Large intestine (tissue), 3 donors: ENCODE data around the gene PGAP2. TPM values are rescaled to one million over a fixed set of nuclear protein-coding genes. Genes with fewer than 3 reads are reported as not detected.

Experiments used
- DNase-seq, 2 donors: peaks; one replicate each; pipeline versions ENCODE4 v3.0.0 to v3.0.0-alpha.2; 2013
- H3K27ac ChIP-seq: one replicate; pipeline ENCODE4 v1.5.1; 2013; ENCODE audit warnings: low read length
- H3K27me3 ChIP-seq: 2 replicates; pipeline ENCODE4 v1.6.1; 2013; ENCODE audit warnings: low read length; ENCODE audit not compliant: control insufficient read depth, insufficient read depth
- H3K36me3 ChIP-seq: 2 replicates; pipeline ENCODE4 v1.6.1; 2013; ENCODE audit warnings: low read length; ENCODE audit not compliant: control insufficient read depth, insufficient read depth
- H3K4me1 ChIP-seq: one replicate; pipeline ENCODE4 v1.6.1; 2013; ENCODE audit warnings: low read length; ENCODE audit not compliant: control insufficient read depth, insufficient read depth
- H3K4me3 ChIP-seq: one replicate; pipeline ENCODE4 v1.5.1; 2013; ENCODE audit warnings: low read length
- H3K9me3 ChIP-seq: one replicate; pipeline ENCODE4 v1.6.1; 2013; ENCODE audit warnings: mild to moderate bottlenecking, low read depth, low read length, moderate library complexity; ENCODE audit not compliant: control insufficient read depth
- WGBS: methylation state at CpG from one replicate; pipeline ENCODE4 v1.1.5; 2013; ENCODE audit warnings: low lambda C conversion rate; ENCODE audit not compliant: insufficient coverage; 5-methylcytosine and 5-hydroxymethylcytosine counted together
- polyA plus RNA-seq: library from polyadenylated mRNA; unstranded; fragments of 120-200 nt; gene quantifications from one replicate; pipeline ENCODE4 v1.2.1, GENCODE V29; 2013

PGAP2 gene
- polyA plus RNA-seq, 1 donor: 144 TPM

DNA sequence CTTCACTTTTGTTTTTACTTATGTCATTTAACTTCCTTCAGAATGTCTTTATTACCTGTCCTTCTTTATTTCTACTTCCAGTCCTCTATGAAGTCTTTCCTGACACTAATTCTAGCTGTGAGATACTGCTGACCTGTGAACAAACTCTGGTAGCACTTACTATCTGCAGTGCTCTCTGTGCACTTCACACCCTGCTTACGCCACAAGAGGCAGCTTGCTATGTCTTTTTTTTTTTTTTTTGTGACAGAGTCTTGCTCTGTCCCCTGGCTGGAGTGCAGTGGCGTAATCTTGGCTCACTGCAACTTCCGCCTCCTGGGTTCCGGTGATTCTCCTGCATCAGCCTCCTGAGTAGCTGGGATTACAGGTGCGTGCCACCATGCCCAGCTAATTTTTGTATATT, 57.8 kb downstream of the PGAP2 start:
- 100% methylated on average over 1 of the region's 5 CpGs for WGBS

DNA sequence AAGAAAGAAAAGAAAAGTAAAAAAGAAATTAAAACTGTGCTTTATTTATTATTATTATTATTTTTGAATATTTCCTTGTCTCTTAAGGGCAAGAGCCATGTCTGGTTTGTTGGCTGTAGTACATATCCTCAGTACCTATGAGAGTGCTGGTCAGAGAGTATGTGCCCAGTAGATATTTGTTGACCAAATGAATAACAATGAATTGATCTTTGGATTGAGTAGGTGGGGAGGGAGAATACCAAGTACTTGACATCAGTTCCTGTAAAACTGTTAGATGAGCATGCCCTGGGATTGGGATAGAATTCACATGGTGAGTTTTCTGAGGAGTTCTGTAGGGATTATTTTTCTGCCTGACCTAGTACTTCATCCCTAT, 58.5 kb downstream of the PGAP2 start:
- Histone ChIP-seq H3K4me1 (peaks cover 24% of the 10 kb centered on the region), H3K4me3 (no peak overlapping the region), H3K36me3 (no peaks in the 10 kb centered on the region), H3K27me3 (no peaks in the 10 kb centered on the region), H3K9me3 (no peaks in the 10 kb centered on the region), H3K27ac (no peak overlapping the region)
- no peak for DNase-seq

More for the DNA sequence above, 57.8 kb downstream of the PGAP2 start:
- peaks cover 24% of the 10 kb centered on the region for H3K4me1 ChIP-seq
- no peak overlapping the region for H3K27ac ChIP-seq
- H3K27me3 ChIP-seq: no peaks in the 10 kb centered on the region
- H3K9me3 ChIP-seq: no peaks in the 10 kb centered on the region
- H3K36me3 ChIP-seq: no peaks in the 10 kb centered on the region
- H3K4me3 ChIP-seq: no peak overlapping the region
- DNase-seq: peak; percentile 71 to 82

DNA sequence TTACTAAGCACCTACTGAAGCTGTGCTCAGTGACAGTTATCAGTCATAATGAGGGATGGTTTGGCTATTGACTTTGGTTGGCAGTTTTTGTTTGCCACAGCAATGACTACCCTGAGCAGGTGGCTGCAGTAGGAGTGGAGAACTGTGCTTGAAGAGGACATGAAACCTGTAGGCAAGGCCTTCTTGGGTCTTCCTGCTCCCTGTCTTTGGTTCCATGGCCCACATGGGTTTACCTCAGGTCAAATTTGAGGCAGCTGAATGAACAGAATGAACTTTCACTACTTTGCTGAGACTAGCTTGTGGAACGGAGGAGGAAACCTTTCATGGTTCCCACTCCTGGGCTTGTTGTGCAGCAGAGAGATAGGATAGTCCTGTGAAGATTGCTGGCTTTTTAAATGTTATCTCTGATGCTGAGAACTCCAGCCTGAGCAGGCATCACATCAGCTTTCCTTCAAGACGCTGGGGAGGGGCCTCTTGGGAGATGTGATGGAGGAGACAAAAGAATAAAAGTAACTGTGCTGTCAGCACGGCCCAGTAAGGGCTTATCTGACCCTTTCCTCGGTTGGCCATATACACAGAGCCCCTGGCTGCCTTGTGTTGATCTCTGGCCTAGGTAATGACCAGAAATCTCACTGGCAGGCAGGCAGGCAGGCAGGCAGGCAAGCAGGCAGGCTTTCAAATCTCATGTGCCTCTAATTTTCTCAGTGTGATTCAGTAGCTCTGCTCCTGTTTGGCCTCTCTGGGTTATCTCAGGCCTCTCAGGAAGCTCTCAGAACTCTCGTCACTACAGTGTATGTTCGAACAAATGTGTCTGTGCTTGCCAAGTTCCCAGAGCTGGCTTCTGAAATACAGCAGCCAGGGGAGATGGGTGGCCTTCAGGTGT, 59.1 kb downstream of the PGAP2 start:
- Histone ChIP-seq H3K4me3 (no peak overlapping the region), H3K9me3 (no peaks in the 10 kb centered on the region), H3K4me1 (peaks cover 24% of the 10 kb centered on the region), H3K36me3 (no peaks in the 10 kb centered on the region), H3K27me3 (no peaks in the 10 kb centered on the region), H3K27ac (peak overlapping the region; percentile 17)
- no CpG with 5 or more reads among the region's 6 CpGs for WGBS
- peak; percentile 39 to 76 for DNase-seq

DNA sequence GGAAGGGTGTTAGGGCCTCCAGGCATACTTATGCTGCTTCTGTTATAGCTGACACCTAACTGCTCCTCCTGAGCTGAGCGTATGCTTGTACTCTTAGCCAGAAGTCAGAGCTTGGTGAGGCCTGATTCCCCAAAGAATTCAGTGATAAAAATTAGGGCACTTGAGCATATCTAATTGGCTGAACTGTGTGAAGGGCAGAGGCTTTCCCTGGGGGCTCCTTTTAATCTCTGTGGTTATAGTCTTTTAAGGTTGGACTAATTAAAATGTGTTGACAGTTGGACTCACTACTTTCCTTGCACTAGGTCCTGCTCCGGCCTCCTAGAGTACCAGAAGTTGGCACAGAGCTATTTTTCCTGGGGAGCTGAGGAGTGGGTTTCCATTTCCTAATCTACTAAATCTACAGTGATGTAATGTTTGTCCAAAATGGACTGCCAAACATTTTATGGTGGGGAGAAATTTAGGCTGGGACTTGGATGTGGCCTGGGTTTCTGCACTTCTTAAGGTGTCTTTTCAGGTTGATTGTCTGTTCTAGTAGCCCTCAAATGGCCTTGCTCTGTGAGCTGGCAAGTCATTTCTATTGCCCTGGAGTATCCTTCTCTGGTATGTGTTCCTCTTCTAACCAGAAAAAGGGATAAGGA, 65.5 kb downstream of the PGAP2 start:
- no peaks in the 10 kb centered on the region for H3K4me1 ChIP-seq
- no CpG with 5 or more reads among the region's 2 CpGs for WGBS

More for the DNA sequence above, 65.5 kb downstream of the PGAP2 start:
- Histone ChIP-seq H3K36me3 (no peaks in the 10 kb centered on the region), H3K9me3 (no peaks in the 10 kb centered on the region), H3K27ac (no peak overlapping the region), H3K4me3 (no peak overlapping the region), H3K27me3 (no peaks in the 10 kb centered on the region)
- DNase-seq: no peak

Other genes with a start within 250 kb of the PGAP2 start
- 0.25 TPM for gene ART5, start 166.6 kb upstream of the PGAP2 start, polyA plus RNA-seq
- not detected for gene ART1, start 163.4 kb upstream of the PGAP2 start, polyA plus RNA-seq
- gene CHRNA10, start 137.2 kb upstream of the PGAP2 start, polyA plus RNA-seq: 2.4 TPM
- gene NUP98, start 11.0 kb upstream of the PGAP2 start, polyA plus RNA-seq: 54.8 TPM
- 48.9 TPM for gene RHOG, start 32.4 kb downstream of the PGAP2 start, polyA plus RNA-seq
- 24.9 TPM for gene STIM1, start 47.1 kb downstream of the PGAP2 start, polyA plus RNA-seq